ENCODE data around the gene C14orf132.

DNA sequence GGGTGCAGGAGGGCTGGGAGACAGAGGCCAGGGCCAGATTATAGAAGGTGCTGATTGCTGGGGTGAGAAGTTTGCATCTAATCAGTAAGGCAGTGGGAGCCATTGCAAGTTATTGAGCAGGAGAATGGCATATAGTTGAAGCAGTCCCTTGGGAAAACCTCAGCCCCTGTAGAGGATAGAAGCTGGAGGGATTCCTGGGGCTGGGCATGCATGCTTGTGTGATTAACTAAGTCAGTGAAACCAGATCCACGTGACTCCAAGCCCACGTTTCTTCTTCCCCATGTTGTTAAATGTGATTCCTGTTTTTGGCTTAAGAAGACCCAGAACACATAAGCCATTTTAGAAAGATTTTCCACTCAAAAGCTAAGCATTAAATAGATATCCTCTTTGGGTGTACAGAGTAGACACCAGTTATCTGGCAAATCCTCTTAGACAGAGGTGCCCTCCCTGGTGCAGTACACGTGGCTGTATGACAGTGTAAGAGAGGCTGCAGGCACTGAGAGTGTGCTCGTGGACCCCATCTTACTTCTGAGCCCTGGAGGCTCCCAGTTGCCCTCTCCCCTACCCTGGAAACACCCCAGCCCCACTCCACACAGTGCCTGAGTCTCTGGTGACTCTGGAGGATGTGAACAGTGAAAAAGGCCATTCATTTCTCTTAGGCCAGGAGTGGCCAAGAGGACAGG lies 3.2 kb downstream of the C14orf132 start:
- TF ChIP-seq, protein P1, sequence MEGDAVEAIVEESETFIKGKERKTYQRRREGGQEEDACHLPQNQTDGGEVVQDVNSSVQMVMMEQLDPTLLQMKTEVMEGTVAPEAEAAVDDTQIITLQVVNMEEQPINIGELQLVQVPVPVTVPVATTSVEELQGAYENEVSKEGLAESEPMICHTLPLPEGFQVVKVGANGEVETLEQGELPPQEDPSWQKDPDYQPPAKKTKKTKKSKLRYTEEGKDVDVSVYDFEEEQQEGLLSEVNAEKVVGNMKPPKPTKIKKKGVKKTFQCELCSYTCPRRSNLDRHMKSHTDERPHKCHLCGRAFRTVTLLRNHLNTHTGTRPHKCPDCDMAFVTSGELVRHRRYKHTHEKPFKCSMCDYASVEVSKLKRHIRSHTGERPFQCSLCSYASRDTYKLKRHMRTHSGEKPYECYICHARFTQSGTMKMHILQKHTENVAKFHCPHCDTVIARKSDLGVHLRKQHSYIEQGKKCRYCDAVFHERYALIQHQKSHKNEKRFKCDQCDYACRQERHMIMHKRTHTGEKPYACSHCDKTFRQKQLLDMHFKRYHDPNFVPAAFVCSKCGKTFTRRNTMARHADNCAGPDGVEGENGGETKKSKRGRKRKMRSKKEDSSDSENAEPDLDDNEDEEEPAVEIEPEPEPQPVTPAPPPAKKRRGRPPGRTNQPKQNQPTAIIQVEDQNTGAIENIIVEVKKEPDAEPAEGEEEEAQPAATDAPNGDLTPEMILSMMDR (IDR thresholded peaks at IDR 0.05), result no peak
- TF ChIP-seq POLR2A (IDR thresholded peaks at IDR 0.05; ENCODE audit: low read depth), result no peak
- no peak for TF ChIP-seq EP300 (IDR thresholded peaks at IDR 0.05)
- no peak for TF ChIP-seq POLR2AphosphoS5 (IDR thresholded peaks at IDR 0.05)

All from esophagus muscularis mucosa (tissue), 4 donors.